Raji (cell line): Measurements from ENCODE around the gene CCDC83.

Source experiments
- POLR2A ChIP-seq: IDR thresholded peaks from 2 replicates; pipeline ENCODE4 v1.6.1; 2011; ENCODE audit warnings: low read depth, low read length, control low read depth; ENCODE audit not compliant: insufficient read depth

The CCDC83 gene

DNA sequence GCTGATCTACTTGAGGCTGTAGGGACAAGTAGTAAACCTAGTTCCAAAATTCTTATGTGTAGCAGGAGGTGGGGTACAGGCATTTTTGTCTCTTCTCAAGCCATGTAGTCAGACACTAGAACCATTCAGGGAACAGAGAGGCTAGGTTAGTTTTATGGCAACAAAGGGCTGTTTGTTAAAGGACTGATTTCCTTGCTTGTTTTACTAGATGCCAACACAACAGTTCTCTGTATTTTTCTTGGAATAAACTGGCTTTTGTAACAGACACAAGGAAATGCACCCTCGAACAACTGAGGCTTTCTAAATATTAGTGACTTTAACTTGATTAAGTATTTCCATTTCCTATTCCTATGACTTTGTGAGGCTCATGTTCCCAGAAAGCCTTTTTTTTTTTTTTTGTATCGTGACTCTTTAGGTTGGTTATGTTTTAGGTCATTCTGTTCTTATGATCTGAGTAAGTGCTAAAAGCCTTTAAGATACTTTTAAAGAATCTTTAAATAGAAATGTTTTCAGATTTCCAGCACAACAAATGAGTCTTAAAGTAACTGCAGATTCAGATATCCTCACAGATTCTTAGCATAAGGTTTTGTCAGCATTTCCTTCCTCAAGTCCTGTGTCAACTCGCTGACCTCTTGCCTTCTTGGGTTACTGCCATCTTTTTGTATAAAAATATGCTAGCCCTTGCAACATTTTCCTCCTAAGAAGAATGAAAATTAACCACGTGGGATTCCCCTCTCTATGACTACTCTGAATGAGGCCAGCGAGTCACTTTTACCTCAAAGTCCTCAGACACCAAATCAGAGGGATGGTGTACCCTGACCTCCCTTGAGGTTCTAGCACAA, 92.5 kb downstream of the CCDC83 start:
- no peak for TF ChIP-seq POLR2A

DNA sequence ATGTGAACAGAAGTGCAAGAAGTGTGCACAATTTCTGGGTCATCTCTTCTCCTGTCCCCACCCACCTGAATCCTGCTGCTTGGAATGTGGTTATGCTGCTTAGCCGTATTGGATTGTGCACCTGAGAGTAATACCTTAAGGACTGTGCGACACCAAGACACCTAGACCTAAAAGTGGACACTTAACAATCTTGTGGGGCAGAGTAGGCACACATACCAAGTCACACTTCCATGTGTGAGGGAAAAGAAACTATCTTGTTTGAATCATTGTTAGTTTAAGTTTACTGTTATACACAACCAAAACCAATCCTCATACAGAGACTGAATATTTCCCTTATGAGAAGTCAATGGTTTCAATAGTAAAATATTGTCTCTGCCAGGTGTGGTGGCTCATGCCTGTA, 93.7 kb downstream of the CCDC83 start:
- no peak for TF ChIP-seq POLR2A

DNA sequence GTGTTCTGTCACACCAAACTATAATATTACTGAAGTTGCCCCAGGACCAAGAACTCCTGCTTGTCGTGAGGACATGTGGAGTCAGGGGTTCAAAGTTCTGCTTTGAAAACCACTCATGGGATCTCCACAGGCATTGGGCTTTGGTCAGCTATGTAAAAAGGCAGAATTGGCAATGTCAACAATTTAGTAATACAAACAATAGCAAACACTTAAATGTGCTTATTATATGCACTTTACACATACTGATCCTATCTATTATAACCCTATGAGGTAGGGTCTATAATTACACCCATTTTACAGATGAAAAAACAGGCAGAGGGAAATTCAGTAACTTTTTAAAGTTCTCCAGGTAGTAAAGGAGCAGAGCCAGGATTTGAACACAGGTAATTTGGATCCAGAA, 94.6 kb downstream of the CCDC83 start:
- TF ChIP-seq POLR2A = no peak

- no peak for TF ChIP-seq POLR2A
These were observed 95.3 kb downstream of the CCDC83 start for GRCh38 chr11:85950317-85951048.

GRCh38 chr11:85951049-85951405, 95.8 kb downstream of the CCDC83 start:
- TF ChIP-seq POLR2A = no peak

- TF ChIP-seq POLR2A = no peak
These were observed 96.4 kb downstream of the CCDC83 start for GRCh38 chr11:85951428-85952107.

GRCh38 chr11:85953491-85954143, 98.4 kb downstream of the CCDC83 start:
- TF ChIP-seq POLR2A = no peak

DNA sequence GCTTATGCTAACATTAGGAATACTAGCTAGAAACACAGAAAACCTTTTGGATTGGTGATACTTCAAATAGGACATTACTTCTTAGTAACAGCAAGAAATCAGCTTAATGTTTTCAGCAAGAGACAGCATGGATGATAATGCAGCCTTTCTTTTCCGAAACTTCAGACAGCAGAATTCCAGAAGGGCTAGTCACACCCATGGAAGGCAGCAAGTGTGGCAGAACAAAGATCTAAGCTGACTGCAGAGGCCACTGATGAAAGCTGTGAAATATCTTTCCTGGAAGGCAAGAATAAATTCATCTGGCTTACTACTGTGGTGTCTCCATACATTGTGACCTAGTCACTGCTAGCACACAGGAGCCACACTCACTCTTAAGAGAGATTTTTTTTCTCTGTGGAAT, 100.3 kb downstream of the CCDC83 start:
- TF ChIP-seq POLR2A = no peak

- no peak for TF ChIP-seq POLR2A
These were observed 105.5 kb downstream of the CCDC83 start for GRCh38 chr11:85960678-85961077.

DNA sequence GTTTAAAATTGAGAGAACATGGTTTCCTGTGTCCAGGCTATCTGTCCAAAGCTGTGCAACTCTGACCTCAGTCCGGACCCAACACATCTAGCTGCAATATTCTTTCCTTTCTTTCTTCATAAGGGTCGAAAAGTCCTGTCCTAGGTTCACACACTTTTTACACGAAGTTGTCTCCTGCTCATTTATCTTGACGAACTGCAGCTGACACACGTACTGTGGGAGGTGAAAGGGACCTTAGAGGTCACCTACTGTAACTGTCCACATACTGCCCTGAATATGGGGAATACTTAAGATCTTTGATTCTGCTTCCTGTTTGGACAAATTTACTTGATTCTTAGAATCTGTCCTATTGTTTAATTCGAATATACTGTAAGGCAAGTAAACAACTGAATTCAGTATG, 105.9 kb downstream of the CCDC83 start:
- no peak for TF ChIP-seq POLR2A

GRCh38 chr11:85961930-85962363, 106.8 kb downstream of the CCDC83 start:
- no peak for TF ChIP-seq POLR2A

- no peak for TF ChIP-seq POLR2A
These were observed 110.0 kb downstream of the CCDC83 start for GRCh38 chr11:85965202-85965601.

DNA sequence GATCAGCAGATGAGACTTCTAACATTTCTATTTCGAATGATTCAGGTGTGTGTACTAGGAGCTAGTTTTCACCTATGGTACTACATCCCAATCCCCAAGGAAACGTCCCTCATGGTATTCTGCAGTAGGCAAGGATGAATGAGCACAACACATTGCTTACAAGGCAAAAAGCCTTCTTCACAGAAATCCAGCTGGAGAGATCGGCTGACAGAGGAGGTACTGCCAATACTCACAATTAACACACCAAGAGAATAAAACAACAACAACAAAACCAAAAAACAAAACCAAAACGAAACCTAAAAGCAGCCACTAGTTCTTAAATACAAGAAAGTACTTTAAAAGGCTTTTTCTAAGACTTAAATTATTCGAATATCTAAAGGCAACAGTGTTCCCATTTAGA, 112.3 kb downstream of the CCDC83 start:
- TF ChIP-seq POLR2A = no peak
